H1 (cell line): ENCODE measurements around the gene MCM9. TPM values are rescaled to one million over a fixed set of nuclear protein-coding genes. Genes with fewer than 3 reads are reported as not detected.

Experiments used
- E2F6 ChIP-seq: IDR thresholded peaks from 2 replicates; pipeline ENCODE4 v1.6.1; 2012; ENCODE audit warnings: inconsistent platforms
- RAD21 ChIP-seq, 2 experiments: IDR thresholded peaks in 1 of 2; conservative IDR thresholded peaks in 1 of 2; 2 replicates each; pipeline ENCODE4 v1.6.1; 2011; ENCODE audit warnings: low read depth in 2 of 2, low read length in 2 of 2, improper control_type of control experiment in 1 of 2, inconsistent platforms in 1 of 2, mild to moderate bottlenecking in 1 of 2, moderate library complexity in 1 of 2
- RFX5 ChIP-seq: IDR thresholded peaks from 2 replicates; pipeline ENCODE4 v1.6.1; 2011; ENCODE audit warnings: low read depth, low read length, improper control_type of control experiment, borderline replicate concordance
- YY1 ChIP-seq: IDR thresholded peaks from 2 replicates; pipeline ENCODE4 v1.6.1; 2011; ENCODE audit warnings: low read depth, mild to moderate bottlenecking, low read length
- polyA plus RNA-seq, 7 experiments: library from polyadenylated mRNA; depleted of rRNA in 3 of 7; stranded (reverse) in 5 of 7; unstranded in 2 of 7; fragments of >200 nt in 5 of 7; fragments of 200-250 nt in 2 of 7; gene quantifications; 1 replicate in 5 of 7; 2 replicates in 1 of 7; 4 replicates in 1 of 7; pipeline versions ENCODE4 v1.2.1 to v1.2.3, GENCODE V29; 2011 to 2013; ENCODE audit warnings: missing spikeins in 2 of 7, mixed read lengths in 2 of 7
- total RNA-seq: library from RNA; stranded (reverse); fragmentation: NEBNext Ultra II Directional; extraction: Animal tissue kit (Norgen Biotek cat#: 25700); gene quantifications from 2 replicates; pipeline ENCODE4 v1.2.1, GENCODE V29; 2021

Gene MCM9
- total and polyA plus RNA-seq, 2 of the 8 experiments (the other 6 are each of a cell fraction or from before 2014, with no cell fraction given) = 3.7 to 11.4 TPM

GRCh38 chr6:118896339-118897136 lies 38.4 kb downstream of the MCM9 start (continued):
- TF ChIP-seq RAD21 (IDR thresholded peaks at IDR 0.05 in 1 of 2, conservative IDR thresholded peaks at IDR 0.05 in 1 of 2; ENCODE audit: low read depth in 2 of 2, low read length in 2 of 2) = no peak
- TF ChIP-seq YY1 = no peak
- TF ChIP-seq E2F6 = no peak
- no peak for TF ChIP-seq RFX5
- TF ChIP-seq, all 59 proteins: peak for 6
